B cell (primary cell): ENCODE measurements around the gene XPNPEP1. TPM values are rescaled to one million over a fixed set of nuclear protein-coding genes. Genes with fewer than 3 reads are reported as not detected.

Source experiments
- ATAC-seq: fragments of 200-7000 bp; cut with Tn5 transposase; one replicate; pipeline ENCODE4 v1.10.0; 2021; ENCODE audit warnings: low read depth, mild to moderate bottlenecking, moderate number of reproducible peaks, moderate library complexity
- CTCF ChIA-PET: fragments of 350-600 bp; sonication (Branson Sonifier 250); formaldehyde crosslinking; loops from one replicate; lab custom pipeline; 2021; ENCODE audit warnings: antibody characterized with exemption, inconsistent platforms; lab: Charles Lee
- POLR2A ChIA-PET: fragments of 350-600 bp; sonication (Branson Sonifier 250); formaldehyde crosslinking; loops from one replicate; lab custom pipeline; 2021; ENCODE audit warnings: antibody characterized with exemption; lab: Charles Lee
- DNase-seq: peaks from one replicate; pipeline ENCODE4 v3.0.0; 2013
- H2AFZ ChIP-seq: 2 replicates; pipeline ENCODE4 v1.6.1; 2012; ENCODE audit warnings: mild to moderate bottlenecking, low read depth, low read length; ENCODE audit not compliant: insufficient read depth, poor library complexity, severe bottlenecking
- H3K27ac ChIP-seq, 2 donors: 1 replicate in 1 of 2; 2 replicates in 1 of 2; pipeline ENCODE4 v1.5.1; 2012 to 2013; ENCODE audit warnings: low read length in 2 of 2, mild to moderate bottlenecking in 2 of 2, moderate library complexity in 1 of 2
- H3K27me3 ChIP-seq, 4 experiments: fragments of 200-600 bp in 1 of 4; sonication (generic) in 1 of 4; replicated peaks in 1 of 4; 1 replicate in 2 of 4; 2 replicates in 2 of 4; pipeline versions ENCODE4 v1.6.1 to v1.7.0; 2013 to 2016; ENCODE audit warnings: low read length in 3 of 4, mild to moderate bottlenecking in 2 of 4, mixed read lengths in 1 of 4, moderate library complexity in 1 of 4; ENCODE audit not compliant: insufficient read depth in 4 of 4, control insufficient read depth in 3 of 4; ENCODE audit errors: control extremely low read depth in 1 of 4
- H3K36me3 ChIP-seq, 2 experiments: replicated peaks in 1 of 2; 1 replicate in 1 of 2; 2 replicates in 1 of 2; pipeline versions ENCODE4 v1.6.1 to v1.7.1; 2013; ENCODE audit warnings: low read length in 1 of 2; ENCODE audit not compliant: insufficient read depth in 2 of 2, control insufficient read depth in 1 of 2; ENCODE audit errors: control extremely low read depth in 1 of 2, extremely low read depth in 1 of 2
- H3K4me1 ChIP-seq, 2 donors: fragments of 200-600 bp in 1 of 2; sonication (generic) in 1 of 2; 1 replicate in 1 of 2; 2 replicates in 1 of 2; pipeline versions ENCODE4 v1.5.1 to v1.6.1; 2013 to 2017; ENCODE audit warnings: low read length in 2 of 2; ENCODE audit not compliant: control insufficient read depth in 2 of 2, insufficient read depth in 2 of 2
- H3K4me2 ChIP-seq: replicated peaks from 2 replicates; pipeline ENCODE3; 2012; ENCODE audit warnings: mild to moderate bottlenecking, low read depth, low read length; ENCODE audit not compliant: poor library complexity, severe bottlenecking
- H3K4me3 ChIP-seq, 5 experiments: fragments of 200-600 bp in 1 of 5; sonication (generic) in 1 of 5; 1 replicate in 3 of 5; 2 replicates in 2 of 5; pipeline versions ENCODE4 v1.5.1 to v1.7.0; 2011 to 2016; ENCODE audit warnings: low read length in 4 of 5, mild to moderate bottlenecking in 4 of 5, low read depth in 2 of 5, control low read depth in 1 of 5, moderate library complexity in 1 of 5; ENCODE audit not compliant: insufficient read depth in 1 of 5; ENCODE audit errors: control extremely low read depth in 1 of 5, extremely low read depth in 1 of 5
- H3K79me2 ChIP-seq: fragments of 200-600 bp; sonication (generic); one replicate; pipeline ENCODE4 v1.6.0; 2016; ENCODE audit warnings: low read length; ENCODE audit not compliant: control insufficient read depth, insufficient read depth
- H3K9ac ChIP-seq: fragments of 200-600 bp; sonication (generic); 2 replicates; pipeline ENCODE4 v1.6.1; 2017; ENCODE audit warnings: mild to moderate bottlenecking, low read length, moderate library complexity
- H3K9me3 ChIP-seq, 3 donors: one replicate each; pipeline versions ENCODE4 v1.6.1 to v1.7.1; 2013; ENCODE audit warnings: low read length in 2 of 3; ENCODE audit not compliant: control insufficient read depth in 2 of 3, insufficient read depth in 1 of 3; ENCODE audit errors: control extremely low read depth in 1 of 3
- H4K20me1 ChIP-seq: 2 replicates; pipeline ENCODE4 v1.6.0; 2012; ENCODE audit warnings: mild to moderate bottlenecking, low read length; ENCODE audit not compliant: insufficient read depth, control insufficient read depth, poor library complexity, severe bottlenecking
- H3K27ac Mint-ChIP-seq: one replicate; pipeline ENCODE4 v1.8.0; 2021; ENCODE audit warnings: mixed read lengths
- H3K27me3 Mint-ChIP-seq: one replicate; pipeline ENCODE4 v1.8.0; 2021; ENCODE audit warnings: mixed read lengths
- H3K4me1 Mint-ChIP-seq: one replicate; pipeline ENCODE4 v1.8.0; 2021; ENCODE audit warnings: mixed read lengths
- H3K4me3 Mint-ChIP-seq: one replicate; pipeline ENCODE4 v1.8.0; 2021; ENCODE audit warnings: mixed read lengths
- H3K9me3 Mint-ChIP-seq: one replicate; pipeline ENCODE4 v1.8.0; 2022; ENCODE audit warnings: mixed read lengths; ENCODE audit not compliant: insufficient read depth
- EZH2 ChIP-seq: IDR thresholded peaks from 2 replicates; pipeline ENCODE4 v1.6.1; 2012; ENCODE audit warnings: borderline replicate concordance, low read depth, mild to moderate bottlenecking, moderate library complexity, low read length; ENCODE audit not compliant: insufficient read depth, poor library complexity, severe bottlenecking
- WGBS: methylation state at CpG from one replicate; pipeline ENCODE4 v1.1.5; 2013; ENCODE audit warnings: missing lambda C conversion rate; ENCODE audit not compliant: insufficient coverage; 5-methylcytosine and 5-hydroxymethylcytosine counted together
- intact Hi-C: fragments of 100-400 bp; cut with micrococcal nuclease; formaldehyde crosslinking; loops from one replicate; pipeline ENCODE4 v1.10.0; 2022
- polyA plus RNA-seq: library from polyadenylated mRNA; depleted of rRNA; stranded (reverse); fragments of >200 nt; gene quantifications from 2 replicates; pipeline ENCODE4 v1.2.3, GENCODE V29; 2012
- small RNA-seq: library from RNA; depleted of rRNA; stranded (forward); fragments of <200 nt; gene quantifications from one replicate; pipeline ENCODE3, GENCODE V24; 2012; ENCODE audit warnings: low replicate concordance, low read depth; ENCODE audit not compliant: insufficient read length
- total RNA-seq, 2 donors: library from RNA; stranded (reverse); fragments of 120-200 nt in 1 of 2; gene quantifications; 1 replicate in 1 of 2; 2 replicates in 1 of 2; pipeline versions ENCODE4 v1.2.3 to v1.2.4, GENCODE V29; 2013 to 2022
- TF ChIP-seq, protein P1 (sequence below): fragments of 200-600 bp; IDR thresholded peaks from one replicate; pipeline ENCODE4 v1.8.0; 2022; ENCODE audit warnings: antibody characterized with exemption, mild to moderate bottlenecking

Gene XPNPEP1
- total and polyA plus RNA-seq, 2 donors (not counting 1 experiment from before 2014, with no cell fraction given): 60.6 to 70.8 TPM

DNA sequence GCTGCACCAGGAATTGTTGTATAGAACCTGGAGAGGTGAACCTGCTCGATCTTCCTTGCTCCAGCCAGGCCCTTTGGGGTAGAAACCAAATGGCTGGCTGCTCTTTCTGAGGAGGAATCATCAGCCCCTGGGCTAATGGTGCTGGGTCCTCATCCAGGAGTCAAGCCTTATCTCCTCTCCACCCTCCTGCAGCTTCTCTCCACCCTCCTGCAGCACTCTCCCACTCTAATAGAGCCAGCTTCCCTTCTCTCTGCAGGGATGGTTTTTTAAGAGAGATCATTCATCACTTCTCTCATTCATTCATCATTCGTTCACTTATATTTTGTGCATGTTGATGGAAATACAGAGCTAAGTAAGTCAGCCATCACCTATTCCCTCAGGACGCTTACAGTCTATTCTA, 103.5 kb downstream of the XPNPEP1 start:
- POLR2A ChIA-PET: no interaction called here
- Histone ChIP-seq H3K9me3 (peaks cover 0 to 1% (median 0%) of the 10 kb centered on the region in 3 donors), H4K20me1 (no peaks in the 10 kb centered on the region), H3K4me2 (no peak overlapping the region), H3K79me2 (no peaks in the 10 kb centered on the region), H2AFZ (no peak overlapping the region), H3K27me3 (peaks cover 0 to 4% (median 2%) of the 10 kb centered on the region in 4 experiments), H3K9ac (no peak overlapping the region), H3K4me3 (no peak overlapping the region), H3K4me1 (no peaks in the 10 kb centered on the region), H3K36me3 (no peaks in the 10 kb centered on the region), H3K27ac (no peak overlapping the region)
- H3K4me1 Mint-ChIP-seq: no peaks in the 10 kb centered on the region
- H3K9me3 Mint-ChIP-seq: no peaks in the 10 kb centered on the region
- CTCF ChIA-PET: no interaction called here
- H3K27ac Mint-ChIP-seq: no peak overlapping the region
- no peak for DNase-seq
- no peak for ATAC-seq
- no peak overlapping the region for H3K4me3 Mint-ChIP-seq
- 89% methylated on average over 1 of the region's 3 CpGs for WGBS
- intact Hi-C loops: no loop called here
- TF ChIP-seq, protein P1, sequence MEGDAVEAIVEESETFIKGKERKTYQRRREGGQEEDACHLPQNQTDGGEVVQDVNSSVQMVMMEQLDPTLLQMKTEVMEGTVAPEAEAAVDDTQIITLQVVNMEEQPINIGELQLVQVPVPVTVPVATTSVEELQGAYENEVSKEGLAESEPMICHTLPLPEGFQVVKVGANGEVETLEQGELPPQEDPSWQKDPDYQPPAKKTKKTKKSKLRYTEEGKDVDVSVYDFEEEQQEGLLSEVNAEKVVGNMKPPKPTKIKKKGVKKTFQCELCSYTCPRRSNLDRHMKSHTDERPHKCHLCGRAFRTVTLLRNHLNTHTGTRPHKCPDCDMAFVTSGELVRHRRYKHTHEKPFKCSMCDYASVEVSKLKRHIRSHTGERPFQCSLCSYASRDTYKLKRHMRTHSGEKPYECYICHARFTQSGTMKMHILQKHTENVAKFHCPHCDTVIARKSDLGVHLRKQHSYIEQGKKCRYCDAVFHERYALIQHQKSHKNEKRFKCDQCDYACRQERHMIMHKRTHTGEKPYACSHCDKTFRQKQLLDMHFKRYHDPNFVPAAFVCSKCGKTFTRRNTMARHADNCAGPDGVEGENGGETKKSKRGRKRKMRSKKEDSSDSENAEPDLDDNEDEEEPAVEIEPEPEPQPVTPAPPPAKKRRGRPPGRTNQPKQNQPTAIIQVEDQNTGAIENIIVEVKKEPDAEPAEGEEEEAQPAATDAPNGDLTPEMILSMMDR: no peak
- TF ChIP-seq EZH2: no peak
- peaks cover 19% of the 10 kb centered on the region for H3K27me3 Mint-ChIP-seq

Small RNA genes lying within 50 kb of the gene (small RNA-seq; reads per million reads assigned to genes)
- gene RNU4-5P: 0.76 reads per million

Other genes starting within 250 kb of the XPNPEP1 start
- gene ADD3, start 84.5 kb upstream of the XPNPEP1 start, total RNA-seq: 156 and 191 TPM in 2 replicates
- 185 and 206 TPM in 2 replicates for gene ADD3, start 84.5 kb upstream of the XPNPEP1 start, polyA plus RNA-seq